ENCODE data around the gene ZDHHC3.

Gene ZDHHC3

GRCh38 chr3:44923632-44924456 is 52.1 kb downstream of the ZDHHC3 start:
- DNase-seq (ENCODE audit: extremely low spot score): no peak
- TF ChIP-seq FOXK2 (IDR thresholded peaks at IDR 0.05) (no peak), CTBP1 (IDR thresholded peaks at IDR 0.05; ENCODE audit: borderline replicate concordance) (no peak), TARDBP (IDR thresholded peaks at IDR 0.05) (no peak), FOXM1 (IDR thresholded peaks at IDR 0.05; ENCODE audit: borderline replicate concordance) (no peak), LEF1 (IDR thresholded peaks at IDR 0.05; ENCODE audit: borderline replicate concordance) (no peak), FOXA1 (IDR thresholded peaks at IDR 0.05) (no peak), HDGF (IDR thresholded peaks at IDR 0.05; ENCODE audit: borderline replicate concordance) (no peak), L3MBTL2 (conservative IDR thresholded peaks at IDR 0.05) (no peak), ELF4 (IDR thresholded peaks at IDR 0.05) (no peak), SUZ12 (IDR thresholded peaks at IDR 0.05) (no peak), SP1 (IDR thresholded peaks at IDR 0.05) (no peak), ARNT (IDR thresholded peaks at IDR 0.05) (no peak), ZNF384 (IDR thresholded peaks at IDR 0.05) (no peak), BHLHE40 (IDR thresholded peaks at IDR 0.05; ENCODE audit: borderline replicate concordance) (no peak), NFRKB (IDR thresholded peaks at IDR 0.05) (no peak)
- TF ChIP-seq, protein P1, sequence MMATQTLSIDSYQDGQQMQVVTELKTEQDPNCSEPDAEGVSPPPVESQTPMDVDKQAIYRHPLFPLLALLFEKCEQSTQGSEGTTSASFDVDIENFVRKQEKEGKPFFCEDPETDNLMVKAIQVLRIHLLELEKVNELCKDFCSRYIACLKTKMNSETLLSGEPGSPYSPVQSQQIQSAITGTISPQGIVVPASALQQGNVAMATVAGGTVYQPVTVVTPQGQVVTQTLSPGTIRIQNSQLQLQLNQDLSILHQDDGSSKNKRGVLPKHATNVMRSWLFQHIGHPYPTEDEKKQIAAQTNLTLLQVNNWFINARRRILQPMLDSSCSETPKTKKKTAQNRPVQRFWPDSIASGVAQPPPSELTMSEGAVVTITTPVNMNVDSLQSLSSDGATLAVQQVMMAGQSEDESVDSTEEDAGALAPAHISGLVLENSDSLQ (IDR thresholded peaks at IDR 0.05): no peak
- ChIA-PET CTCF (interaction anchor here (0.6 to 2.7 kb wide), 3 partner anchors 10 to 601 kb away, joined by 3 to 10 read pairs (median 4); no protein-coding TSS in a partner anchor), POLR2A (interaction anchor here (0.7 kb wide), 1 partner anchor 413 kb away, joined by 3 read pairs; no protein-coding TSS in a partner anchor)

- DNase-seq (ENCODE audit: extremely low spot score): no peak
- ChIA-PET CTCF (no interaction called here), POLR2A (no interaction called here)
- no peak for TF ChIP-seq FOXM1 (IDR thresholded peaks at IDR 0.05; ENCODE audit: borderline replicate concordance)
- TF ChIP-seq, protein P1 (IDR thresholded peaks at IDR 0.05): no peak
- no peak for TF ChIP-seq FOXK2 (IDR thresholded peaks at IDR 0.05)
- TF ChIP-seq TARDBP (IDR thresholded peaks at IDR 0.05): no peak
These were observed 55.9 kb downstream of the ZDHHC3 start for GRCh38 chr3:44920081-44920480.

DNA sequence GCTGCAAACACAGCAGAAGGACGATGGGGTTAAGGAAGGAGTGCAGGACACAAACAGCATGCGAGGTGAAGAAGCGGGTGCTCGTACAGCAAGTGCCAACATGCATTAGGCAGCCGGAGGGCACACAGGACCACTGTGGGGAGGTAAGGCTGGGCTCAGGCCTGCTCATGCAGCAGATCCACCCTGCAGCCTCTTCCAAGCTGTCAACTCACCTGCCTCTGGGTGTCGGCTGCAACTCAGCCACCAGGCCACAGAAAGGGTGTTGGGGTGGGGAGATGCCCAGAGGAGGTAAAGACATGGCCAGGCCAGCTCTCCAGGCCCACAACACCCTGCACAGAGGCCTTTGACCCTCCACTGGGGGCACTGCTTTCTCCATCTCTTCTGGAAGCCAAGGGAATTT is 57.4 kb downstream of the ZDHHC3 start:
- POLR2A ChIA-PET: no interaction called here
- TF ChIP-seq ARNT (IDR thresholded peaks at IDR 0.05) (no peak), FOXK2 (IDR thresholded peaks at IDR 0.05) (no peak), LEF1 (IDR thresholded peaks at IDR 0.05; ENCODE audit: borderline replicate concordance) (no peak)
- TF ChIP-seq, protein P1 (IDR thresholded peaks at IDR 0.05): no peak
- CTCF ChIA-PET: no interaction called here
- DNase-seq (ENCODE audit: extremely low spot score): no peak

DNA sequence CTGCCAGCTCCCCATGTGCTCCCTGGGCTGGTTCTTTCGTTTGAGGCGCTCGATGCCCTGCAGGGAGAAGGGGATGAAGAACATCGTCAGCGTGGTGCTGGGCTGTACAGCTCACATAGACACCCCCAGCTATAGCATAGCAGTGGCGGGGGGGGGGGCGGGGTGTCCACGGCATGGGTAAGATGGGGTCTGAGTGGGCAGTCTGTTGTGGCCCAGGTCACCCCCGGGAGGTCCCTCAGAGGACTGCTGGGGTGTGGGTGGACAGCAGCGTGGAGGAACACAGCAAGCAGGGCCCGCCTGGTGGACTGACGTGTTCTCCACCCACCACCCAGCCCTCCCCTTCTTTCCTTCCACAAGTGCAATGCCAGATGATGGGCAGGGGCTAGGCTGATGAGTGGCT is 57.9 kb downstream of the ZDHHC3 start:
- DNase-seq (ENCODE audit: extremely low spot score): no peak
- TF ChIP-seq L3MBTL2 (conservative IDR thresholded peaks at IDR 0.05) (no peak), ARNT (IDR thresholded peaks at IDR 0.05) (no peak), BHLHE40 (IDR thresholded peaks at IDR 0.05; ENCODE audit: borderline replicate concordance) (no peak), HDGF (IDR thresholded peaks at IDR 0.05; ENCODE audit: borderline replicate concordance) (no peak), TARDBP (IDR thresholded peaks at IDR 0.05) (no peak), SP1 (IDR thresholded peaks at IDR 0.05) (no peak), FOXA1 (IDR thresholded peaks at IDR 0.05) (no peak), CTBP1 (IDR thresholded peaks at IDR 0.05; ENCODE audit: borderline replicate concordance) (no peak), FOXM1 (IDR thresholded peaks at IDR 0.05; ENCODE audit: borderline replicate concordance) (no peak), FOXK2 (IDR thresholded peaks at IDR 0.05) (no peak), NFRKB (IDR thresholded peaks at IDR 0.05) (no peak), LEF1 (IDR thresholded peaks at IDR 0.05; ENCODE audit: borderline replicate concordance) (no peak), ZNF384 (IDR thresholded peaks at IDR 0.05) (no peak), ELF4 (IDR thresholded peaks at IDR 0.05) (no peak), SUZ12 (IDR thresholded peaks at IDR 0.05) (no peak)
- TF ChIP-seq, protein P1 (IDR thresholded peaks at IDR 0.05): no peak
- ChIA-PET CTCF (no interaction called here), POLR2A (no interaction called here)

- ChIA-PET POLR2A (no interaction called here), CTCF (interaction anchor here (0.7 kb wide), 1 partner anchor 31 kb away, joined by 4 read pairs; no protein-coding TSS in a partner anchor)
- no peak for TF ChIP-seq NFRKB (IDR thresholded peaks at IDR 0.05)
- TF ChIP-seq FOXA1 (IDR thresholded peaks at IDR 0.05): no peak
- no peak for TF ChIP-seq ARNT (IDR thresholded peaks at IDR 0.05)
- TF ChIP-seq, protein P1 (IDR thresholded peaks at IDR 0.05): no peak
- TF ChIP-seq ELF4 (IDR thresholded peaks at IDR 0.05): no peak
- TF ChIP-seq SUZ12 (IDR thresholded peaks at IDR 0.05): no peak
- TF ChIP-seq LEF1 (IDR thresholded peaks at IDR 0.05; ENCODE audit: borderline replicate concordance): no peak
- TF ChIP-seq HDGF (IDR thresholded peaks at IDR 0.05; ENCODE audit: borderline replicate concordance): no peak
- no peak for TF ChIP-seq FOXK2 (IDR thresholded peaks at IDR 0.05)
- no peak for TF ChIP-seq CTBP1 (IDR thresholded peaks at IDR 0.05; ENCODE audit: borderline replicate concordance)
- no peak for TF ChIP-seq TARDBP (IDR thresholded peaks at IDR 0.05)
- TF ChIP-seq FOXM1 (IDR thresholded peaks at IDR 0.05; ENCODE audit: borderline replicate concordance): no peak
- no peak for TF ChIP-seq SP1 (IDR thresholded peaks at IDR 0.05)
- no peak for TF ChIP-seq BHLHE40 (IDR thresholded peaks at IDR 0.05; ENCODE audit: borderline replicate concordance)
- TF ChIP-seq L3MBTL2 (conservative IDR thresholded peaks at IDR 0.05): no peak
- TF ChIP-seq ZNF384 (IDR thresholded peaks at IDR 0.05): no peak
- DNase-seq (ENCODE audit: extremely low spot score): no peak
These were observed 60.1 kb downstream of the ZDHHC3 start for GRCh38 chr3:44915702-44916438.
